HEK293 (cell line): Measurements from ENCODE around the gene B4GALT2.

Source experiments
- CTCF ChIA-PET: fragments of 350-600 bp; formaldehyde crosslinking; extraction: SDS; loops from one replicate; lab custom pipeline; 2021; ENCODE audit warnings: antibody characterized with exemption; lab: Yijun Ruan, JAX
- POLR2A ChIA-PET: fragments of 300-600 bp; formaldehyde crosslinking; extraction: SDS; loops from one replicate; lab custom pipeline; 2020; ENCODE audit warnings: antibody characterized with exemption, inconsistent platforms; lab: Yijun Ruan, JAX
- H3K27ac ChIP-seq: fragments of 200-500 bp; sonication (Bioruptor generic); 2 replicates; pipeline ENCODE4 v1.5.1; 2014; ENCODE audit warnings: low read depth, low read length, control low read depth, inconsistent platforms; ENCODE audit errors: extremely low read depth
- H3K36me3 ChIP-seq, 2 experiments: fragments of 200-500 bp in 1 of 2; sonication (Bioruptor generic) in 1 of 2; 1 replicate in 1 of 2; 2 replicates in 1 of 2; pipeline ENCODE4 v1.5.1; 2014 to 2017; ENCODE audit warnings: inconsistent platforms in 2 of 2, low read length in 2 of 2; ENCODE audit not compliant: control insufficient read depth in 2 of 2, insufficient read depth in 1 of 2
- H3K4me1 ChIP-seq: fragments of 200-500 bp; sonication (Bioruptor generic); 2 replicates; pipeline ENCODE4 v1.5.1; 2014; ENCODE audit warnings: mild to moderate bottlenecking, low read length, inconsistent platforms; ENCODE audit not compliant: control insufficient read depth, insufficient read depth
- H3K4me3 ChIP-seq: 2 replicates; pipeline ENCODE4 v1.5.1; 2011; ENCODE audit warnings: low read depth, mild to moderate bottlenecking, control low read depth, low read length, moderate library complexity
- H3K9me3 ChIP-seq: fragments of 200-500 bp; sonication (Bioruptor generic); 2 replicates; pipeline ENCODE4 v1.5.1; 2014; ENCODE audit warnings: low read depth, low read length, inconsistent platforms; ENCODE audit not compliant: control insufficient read depth, insufficient read depth
- EGR2 ChIP-seq: fragments of 450-650 bp; formaldehyde crosslinking; IDR thresholded peaks from 2 replicates; pipeline ENCODE4 v1.5.1; 2016; ENCODE audit warnings: low read depth, missing biosample characterization, missing genetic modification characterization
- FEZF1 ChIP-seq: fragments of 450-650 bp; formaldehyde crosslinking; IDR thresholded peaks from 2 replicates; pipeline ENCODE4 v1.5.1; 2016; ENCODE audit warnings: missing biosample characterization, missing genetic modification characterization
- IKZF3 ChIP-seq: fragments of 450-650 bp; IDR thresholded peaks from 2 replicates; pipeline ENCODE4 v1.5.0; 2018; ENCODE audit warnings: missing biosample characterization, mild to moderate bottlenecking, missing genetic modification characterization, moderate library complexity
- KLF10 ChIP-seq: fragments of 450-650 bp; IDR thresholded peaks from 2 replicates; pipeline ENCODE4 v1.5.1; 2018; ENCODE audit warnings: missing biosample characterization, mild to moderate bottlenecking, missing genetic modification characterization
- KLF7 ChIP-seq: fragments of 450-650 bp; formaldehyde crosslinking; IDR thresholded peaks from 2 replicates; pipeline ENCODE4 v1.5.1; 2016; ENCODE audit warnings: missing biosample characterization, missing genetic modification characterization, borderline replicate concordance
- PBX3 ChIP-seq: sonication (generic); formaldehyde crosslinking; IDR thresholded peaks from 2 replicates; pipeline ENCODE4 v1.8.1; 2022; ENCODE audit warnings: mild to moderate bottlenecking, moderate library complexity, missing genetic modification reagents
- SALL2 ChIP-seq: fragments of 450-650 bp; formaldehyde crosslinking; IDR thresholded peaks from 2 replicates; pipeline ENCODE4 v1.5.0; 2017; ENCODE audit warnings: missing biosample characterization, mild to moderate bottlenecking, missing genetic modification characterization, borderline replicate concordance
- SP2 ChIP-seq: fragments of 450-650 bp; formaldehyde crosslinking; IDR thresholded peaks from 2 replicates; pipeline ENCODE4 v1.5.1; 2016; ENCODE audit warnings: missing biosample characterization, missing genetic modification characterization
- ZEB2 ChIP-seq: fragments of 450-650 bp; formaldehyde crosslinking; IDR thresholded peaks from 2 replicates; pipeline ENCODE4 v1.5.1; 2016; ENCODE audit warnings: missing biosample characterization, missing genetic modification characterization
- ZFHX2 ChIP-seq: fragments of 450-650 bp; formaldehyde crosslinking; conservative IDR thresholded peaks from 2 replicates; pipeline ENCODE4 v1.5.1; 2016; ENCODE audit warnings: missing biosample characterization, missing genetic modification characterization
- ZFP37 ChIP-seq: fragments of 450-650 bp; formaldehyde crosslinking; IDR thresholded peaks from 2 replicates; pipeline ENCODE4 v1.5.1; 2016; ENCODE audit warnings: missing biosample characterization, missing genetic modification characterization
- ZNF146 ChIP-seq: fragments of 450-650 bp; formaldehyde crosslinking; IDR thresholded peaks from 2 replicates; pipeline ENCODE4 v1.5.1; 2016; ENCODE audit warnings: missing biosample characterization, missing genetic modification characterization
- ZNF202 ChIP-seq: fragments of 450-650 bp; formaldehyde crosslinking; IDR thresholded peaks from 2 replicates; pipeline ENCODE4 v1.5.1; 2016; ENCODE audit warnings: missing biosample characterization, missing genetic modification characterization, borderline replicate concordance
- ZNF221 ChIP-seq: fragments of 450-650 bp; formaldehyde crosslinking; IDR thresholded peaks from 2 replicates; pipeline ENCODE4 v1.5.1; 2017; ENCODE audit warnings: missing biosample characterization, missing genetic modification characterization, borderline replicate concordance
- ZNF274 ChIP-seq, 2 experiments: fragments of 200-500 bp in 1 of 2; fragments of 450-650 bp in 1 of 2; sonication (Bioruptor generic) in 1 of 2; formaldehyde crosslinking in 1 of 2; IDR thresholded peaks; 2 replicates each; pipeline versions ENCODE4 v1.5.1 to v1.6.1; 2014 to 2016; ENCODE audit warnings: borderline replicate concordance in 1 of 2, inconsistent platforms in 1 of 2, low read length in 1 of 2, missing biosample characterization in 1 of 2, missing genetic modification characterization in 1 of 2
- ZNF335 ChIP-seq: fragments of 450-650 bp; formaldehyde crosslinking; conservative IDR thresholded peaks from 2 replicates; pipeline ENCODE4 v1.5.1; 2016; ENCODE audit warnings: missing biosample characterization, missing genetic modification characterization
- ZNF362 ChIP-seq: fragments of 450-650 bp; formaldehyde crosslinking; IDR thresholded peaks from 2 replicates; pipeline ENCODE4 v1.5.1; 2016; ENCODE audit warnings: missing biosample characterization, missing genetic modification characterization
- ZNF473 ChIP-seq: fragments of 450-650 bp; formaldehyde crosslinking; IDR thresholded peaks from 2 replicates; pipeline ENCODE4 v1.5.1; 2017; ENCODE audit warnings: missing biosample characterization, missing genetic modification characterization
- ZNF548 ChIP-seq: fragments of 450-650 bp; formaldehyde crosslinking; IDR thresholded peaks from 2 replicates; pipeline ENCODE4 v1.5.1; 2016; ENCODE audit warnings: missing biosample characterization, missing genetic modification characterization
- ZNF555 ChIP-seq: fragments of 450-650 bp; formaldehyde crosslinking; conservative IDR thresholded peaks from 2 replicates; pipeline ENCODE4 v1.5.1; 2017; ENCODE audit warnings: missing biosample characterization, mild to moderate bottlenecking, missing genetic modification characterization, inconsistent platforms
- ZNF610 ChIP-seq: fragments of 450-650 bp; formaldehyde crosslinking; IDR thresholded peaks from 2 replicates; pipeline ENCODE4 v1.5.1; 2016; ENCODE audit warnings: missing biosample characterization, missing genetic modification characterization, borderline replicate concordance
- ZNF621 ChIP-seq: fragments of 450-650 bp; formaldehyde crosslinking; IDR thresholded peaks from 2 replicates; pipeline ENCODE4 v1.5.1; 2017; ENCODE audit warnings: missing biosample characterization, missing genetic modification characterization
- ZSCAN23 ChIP-seq: fragments of 450-650 bp; formaldehyde crosslinking; IDR thresholded peaks from 2 replicates; pipeline ENCODE4 v1.5.1; 2016; ENCODE audit warnings: missing biosample characterization, missing genetic modification characterization
- ZXDB ChIP-seq: fragments of 450-650 bp; formaldehyde crosslinking; IDR thresholded peaks from 2 replicates; pipeline ENCODE4 v1.5.1; 2016; ENCODE audit warnings: missing biosample characterization, missing genetic modification characterization
- TF ChIP-seq, protein P1 (sequence below): fragments of 450-650 bp; formaldehyde crosslinking; IDR thresholded peaks from 2 replicates; pipeline ENCODE4 v1.5.1; 2017; ENCODE audit warnings: missing biosample characterization, missing genetic modification characterization
- TF ChIP-seq, protein P2 (sequence below): fragments of 450-650 bp; formaldehyde crosslinking; IDR thresholded peaks from 2 replicates; pipeline ENCODE4 v1.5.1; 2017; ENCODE audit warnings: missing biosample characterization, missing genetic modification characterization
- TF ChIP-seq, protein P3 (sequence below): fragments of 450-650 bp; formaldehyde crosslinking; IDR thresholded peaks from 2 replicates; pipeline ENCODE4 v1.5.1; 2016; ENCODE audit warnings: missing biosample characterization, missing genetic modification characterization

B4GALT2 gene

GRCh38 chr1:43979528-43980254 is 681 bp downstream of the B4GALT2 start (continued):
- TF ChIP-seq ZNF362 (tag by site-specific recombination) (no peak), KLF10 (no peak), ZXDB (peak; percentile 79), KLF7 (tag by site-specific recombination) (peak; percentile 54; the same call in 1 of the 2 replicates)
- TF ChIP-seq, protein P1, sequence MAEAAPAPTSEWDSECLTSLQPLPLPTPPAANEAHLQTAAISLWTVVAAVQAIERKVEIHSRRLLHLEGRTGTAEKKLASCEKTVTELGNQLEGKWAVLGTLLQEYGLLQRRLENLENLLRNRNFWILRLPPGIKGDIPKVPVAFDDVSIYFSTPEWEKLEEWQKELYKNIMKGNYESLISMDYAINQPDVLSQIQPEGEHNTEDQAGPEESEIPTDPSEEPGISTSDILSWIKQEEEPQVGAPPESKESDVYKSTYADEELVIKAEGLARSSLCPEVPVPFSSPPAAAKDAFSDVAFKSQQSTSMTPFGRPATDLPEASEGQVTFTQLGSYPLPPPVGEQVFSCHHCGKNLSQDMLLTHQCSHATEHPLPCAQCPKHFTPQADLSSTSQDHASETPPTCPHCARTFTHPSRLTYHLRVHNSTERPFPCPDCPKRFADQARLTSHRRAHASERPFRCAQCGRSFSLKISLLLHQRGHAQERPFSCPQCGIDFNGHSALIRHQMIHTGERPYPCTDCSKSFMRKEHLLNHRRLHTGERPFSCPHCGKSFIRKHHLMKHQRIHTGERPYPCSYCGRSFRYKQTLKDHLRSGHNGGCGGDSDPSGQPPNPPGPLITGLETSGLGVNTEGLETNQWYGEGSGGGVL (tag by site-specific recombination), result peak; percentile 68; the same call in 1 of the 2 replicates

GRCh38 chr1:43980255-43981134 is 1.5 kb downstream of the B4GALT2 start:
- POLR2A ChIA-PET, result no interaction called here
- Histone ChIP-seq H3K9me3 (no peaks in the 10 kb centered on the region), H3K4me1 (peaks cover 3% of the 10 kb centered on the region; the same call in 1 of the 2 replicates), H3K36me3 (peaks cover 7 to 78% of the 10 kb centered on the region in 2 experiments), H3K4me3 (peak overlapping the region; percentile 67), H3K27ac (no peak overlapping the region; the same call in 1 of the 2 replicates)
- CTCF ChIA-PET, result interaction anchor here (0.7 kb wide), 1 partner anchor 269 kb away, joined by 3 read pairs; no protein-coding TSS in a partner anchor
- no peak for TF ChIP-seq KLF7 (tag by site-specific recombination)
- no peak for TF ChIP-seq ZNF202 (tag by site-specific recombination)
- no peak for TF ChIP-seq ZSCAN23 (tag by site-specific recombination)
- TF ChIP-seq ZFHX2, result peak; percentile 78
- no peak for TF ChIP-seq ZNF274 (IDR thresholded peaks at IDR 0.05; ENCODE audit: low read length)
- no peak for TF ChIP-seq ZNF274 (tag by site-specific recombination; IDR thresholded peaks at IDR 0.05; ENCODE audit: borderline replicate concordance)
- TF ChIP-seq SALL2 (tag by site-specific recombination), result no peak
- no peak for TF ChIP-seq ZNF610
- peak; percentile 43; the same call in 1 of the 2 replicates for TF ChIP-seq ZNF335
- no peak for TF ChIP-seq ZNF473
- TF ChIP-seq PBX3 (CRISPR knock-in tag), result no peak
- TF ChIP-seq ZNF621 (tag by site-specific recombination), result no peak
- peak; percentile 68 for TF ChIP-seq EGR2 (tag by site-specific recombination)
- TF ChIP-seq, protein P2, sequence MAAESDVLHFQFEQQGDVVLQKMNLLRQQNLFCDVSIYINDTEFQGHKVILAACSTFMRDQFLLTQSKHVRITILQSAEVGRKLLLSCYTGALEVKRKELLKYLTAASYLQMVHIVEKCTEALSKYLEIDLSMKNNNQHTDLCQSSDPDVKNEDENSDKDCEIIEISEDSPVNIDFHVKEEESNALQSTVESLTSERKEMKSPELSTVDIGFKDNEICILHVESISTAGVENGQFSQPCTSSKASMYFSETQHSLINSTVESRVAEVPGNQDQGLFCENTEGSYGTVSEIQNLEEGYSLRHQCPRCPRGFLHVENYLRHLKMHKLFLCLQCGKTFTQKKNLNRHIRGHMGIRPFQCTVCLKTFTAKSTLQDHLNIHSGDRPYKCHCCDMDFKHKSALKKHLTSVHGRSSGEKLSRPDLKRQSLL, result no peak
- TF ChIP-seq ZNF555 (tag by site-specific recombination), result no peak
- no peak for TF ChIP-seq ZNF146 (tag by site-specific recombination)
- TF ChIP-seq, protein P3, sequence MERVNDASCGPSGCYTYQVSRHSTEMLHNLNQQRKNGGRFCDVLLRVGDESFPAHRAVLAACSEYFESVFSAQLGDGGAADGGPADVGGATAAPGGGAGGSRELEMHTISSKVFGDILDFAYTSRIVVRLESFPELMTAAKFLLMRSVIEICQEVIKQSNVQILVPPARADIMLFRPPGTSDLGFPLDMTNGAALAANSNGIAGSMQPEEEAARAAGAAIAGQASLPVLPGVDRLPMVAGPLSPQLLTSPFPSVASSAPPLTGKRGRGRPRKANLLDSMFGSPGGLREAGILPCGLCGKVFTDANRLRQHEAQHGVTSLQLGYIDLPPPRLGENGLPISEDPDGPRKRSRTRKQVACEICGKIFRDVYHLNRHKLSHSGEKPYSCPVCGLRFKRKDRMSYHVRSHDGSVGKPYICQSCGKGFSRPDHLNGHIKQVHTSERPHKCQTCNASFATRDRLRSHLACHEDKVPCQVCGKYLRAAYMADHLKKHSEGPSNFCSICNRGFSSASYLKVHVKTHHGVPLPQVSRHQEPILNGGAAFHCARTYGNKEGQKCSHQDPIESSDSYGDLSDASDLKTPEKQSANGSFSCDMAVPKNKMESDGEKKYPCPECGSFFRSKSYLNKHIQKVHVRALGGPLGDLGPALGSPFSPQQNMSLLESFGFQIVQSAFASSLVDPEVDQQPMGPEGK (tag by site-specific recombination), result peak; percentile 45; the same call in 1 of the 2 replicates
- peak; percentile 27; the same call in 1 of the 2 replicates for TF ChIP-seq ZEB2 (tag by site-specific recombination)
- no peak for TF ChIP-seq ZNF548 (tag by site-specific recombination)
- TF ChIP-seq IKZF3 (tag by site-specific recombination), result no peak
- TF ChIP-seq FEZF1, result no peak
- no peak for TF ChIP-seq ZFP37
- TF ChIP-seq SP2 (tag by site-specific recombination), result no peak
- TF ChIP-seq ZNF221 (tag by site-specific recombination), result no peak
